Upper lobe of left lung (tissue), 6 donors: Measurements from ENCODE around the gene SCN2A. TPM values are rescaled to one million over a fixed set of nuclear protein-coding genes. Genes with fewer than 3 reads are reported as not detected.

Experiments used
- ATAC-seq, 2 donors: fragments of 200-7000 bp; cut with Tn5 transposase; one replicate each; pipeline ENCODE4 v1.9.1; 2022; ENCODE audit warnings: mild to moderate bottlenecking in 2 of 2, moderate library complexity in 2 of 2; ENCODE audit not compliant: low FRiP score in 2 of 2
- DNase-seq, 2 donors: peaks; one replicate each; pipeline ENCODE4 v3.0.0-alpha.2; 2019 to 2020
- H3K27ac ChIP-seq, 4 donors: fragments of 200-600 bp; sonication (generic); one replicate each; pipeline ENCODE4 v1.5.1; 2016 to 2019
- H3K27me3 ChIP-seq, 4 donors: fragments of 200-600 bp; sonication (generic); one replicate each; pipeline ENCODE4 v1.5.1; 2017 to 2019
- H3K36me3 ChIP-seq, 4 donors: fragments of 200-600 bp; sonication (generic); one replicate each; pipeline ENCODE4 v1.5.1; 2016 to 2019
- H3K4me1 ChIP-seq, 4 donors: fragments of 200-600 bp; sonication (generic); one replicate each; pipeline ENCODE4 v1.5.1; 2018 to 2019
- H3K4me3 ChIP-seq, 4 donors: fragments of 200-600 bp; sonication (generic); one replicate each; pipeline ENCODE4 v1.5.1; 2017 to 2019; ENCODE audit warnings: mild to moderate bottlenecking in 2 of 4, moderate library complexity in 1 of 4
- H3K9me3 ChIP-seq, 4 donors: fragments of 200-600 bp; sonication (generic); one replicate each; pipeline ENCODE4 v1.5.1; 2018 to 2019
- CTCF ChIP-seq, 6 experiments: fragments of 450-650 bp in 4 of 6; fragments of 200-600 bp in 2 of 6; sonication (generic) in 2 of 6; IDR thresholded peaks; one replicate each; pipeline ENCODE4 v1.5.1; 2016 to 2019; ENCODE audit warnings: antibody characterized with exemption in 6 of 6
- EP300 ChIP-seq, 4 donors: sonication (generic); formaldehyde crosslinking; IDR thresholded peaks; one replicate each; pipeline ENCODE4 v1.5.1; 2017; ENCODE audit warnings: antibody characterized with exemption in 4 of 4, control low read depth in 2 of 4
- POLR2A ChIP-seq, 4 donors: fragments of 450-650 bp; IDR thresholded peaks; one replicate each; pipeline ENCODE4 v1.5.1; 2016 to 2017; ENCODE audit warnings: antibody characterized with exemption in 4 of 4, mild to moderate bottlenecking in 2 of 4
- POLR2AphosphoS5 ChIP-seq, 2 donors: sonication (generic); formaldehyde crosslinking; IDR thresholded peaks; one replicate each; pipeline ENCODE4 v1.5.1; 2017; ENCODE audit warnings: antibody characterized with exemption in 2 of 2
- WGBS, 2 donors: methylation state at CpG; one replicate each; pipeline ENCODE4 v1.1.5; 2017 to 2018; 5-methylcytosine and 5-hydroxymethylcytosine counted together
- total RNA-seq, 6 donors: library from RNA; depleted of rRNA in 4 of 6; stranded (reverse); fragments of >200 nt in 4 of 6; gene quantifications; one replicate each; pipeline versions ENCODE4 v1.1.0 to v1.2.1, GENCODE V29; 2016 to 2021
- donor health status: DM: no; HTN: no; CAD: no; lungs with moderate emphysema.
- donor health status: DM: no; HTN: yes; CAD: no; lungs with severe emphysema.

The SCN2A gene
- total RNA-seq, 6 donors from 2014 or later: 0.61 to 1.2 (median 0.97) TPM; not detected in 2

GRCh38 chr2:165295643-165296042 is 56.4 kb downstream of the SCN2A start:
- no peak overlapping the region for H3K27ac ChIP-seq
- DNase-seq: no peak
- H3K36me3 ChIP-seq: no peaks in the 10 kb centered on the region
- no peak for ATAC-seq
- WGBS, 2 donors: 88 to 94% methylated on average over 4 of the region's 4 CpGs
- no peak overlapping the region for H3K4me3 ChIP-seq
- no peaks in the 10 kb centered on the region for H3K9me3 ChIP-seq
- TF ChIP-seq POLR2A (IDR thresholded peaks at IDR 0.05) (no peak), CTCF (IDR thresholded peaks at IDR 0.05) (no peak), EP300 (IDR thresholded peaks at IDR 0.05) (no peak), POLR2AphosphoS5 (IDR thresholded peaks at IDR 0.05) (no peak)
- H3K4me1 ChIP-seq: no peaks in the 10 kb centered on the region
- H3K27me3 ChIP-seq: no peaks in the 10 kb centered on the region

GRCh38 chr2:165305391-165306096 is 66.3 kb downstream of the SCN2A start:
- no peaks in the 10 kb centered on the region for H3K4me1 ChIP-seq
- WGBS, 2 donors: 49 to 52% methylated on average over 3 of the region's 3 CpGs
- no peaks in the 10 kb centered on the region for H3K27me3 ChIP-seq
- H3K36me3 ChIP-seq: no peaks in the 10 kb centered on the region
- no peak overlapping the region for H3K27ac ChIP-seq
- no peak overlapping the region for H3K4me3 ChIP-seq
- no peak for ATAC-seq
- no peaks in the 10 kb centered on the region for H3K9me3 ChIP-seq
- no peak for DNase-seq
- TF ChIP-seq CTCF (IDR thresholded peaks at IDR 0.05) (no peak), EP300 (IDR thresholded peaks at IDR 0.05) (no peak), POLR2AphosphoS5 (IDR thresholded peaks at IDR 0.05) (no peak), POLR2A (IDR thresholded peaks at IDR 0.05) (no peak)

- H3K36me3 ChIP-seq: no peaks in the 10 kb centered on the region
- ATAC-seq: no peak
- 87 to 94% methylated on average over 1 of the region's 1 CpG for WGBS, 2 donors
- no peak for TF ChIP-seq POLR2AphosphoS5 (IDR thresholded peaks at IDR 0.05)
- TF ChIP-seq EP300 (IDR thresholded peaks at IDR 0.05): no peak
- no peak for TF ChIP-seq POLR2A (IDR thresholded peaks at IDR 0.05)
- no peak for TF ChIP-seq CTCF (IDR thresholded peaks at IDR 0.05)
- no peak overlapping the region for H3K4me3 ChIP-seq
- DNase-seq: no peak
- H3K4me1 ChIP-seq: no peaks in the 10 kb centered on the region
- no peaks in the 10 kb centered on the region for H3K27me3 ChIP-seq
- H3K9me3 ChIP-seq: no peaks in the 10 kb centered on the region
- H3K27ac ChIP-seq: no peak overlapping the region
Measured at GRCh38 chr2:165307317-165307716, 68.1 kb downstream of the SCN2A start.

- ATAC-seq: no peak
- TF ChIP-seq POLR2A (IDR thresholded peaks at IDR 0.05) (no peak), EP300 (IDR thresholded peaks at IDR 0.05) (no peak), POLR2AphosphoS5 (IDR thresholded peaks at IDR 0.05) (no peak), CTCF (IDR thresholded peaks at IDR 0.05) (no peak)
- H3K27ac ChIP-seq: no peak overlapping the region
Measured at GRCh38 chr2:165311949-165312348, 72.7 kb downstream of the SCN2A start.

GRCh38 chr2:165312999-165313398 is 73.8 kb downstream of the SCN2A start:
- Histone ChIP-seq H3K9me3 (no peaks in the 10 kb centered on the region), H3K27me3 (no peaks in the 10 kb centered on the region), H3K36me3 (no peaks in the 10 kb centered on the region), H3K27ac (no peak overlapping the region), H3K4me3 (no peak overlapping the region), H3K4me1 (no peaks in the 10 kb centered on the region)
- DNase-seq (no peak), ATAC-seq (no peak)
- no peak for TF ChIP-seq CTCF (IDR thresholded peaks at IDR 0.05)
- no peak for TF ChIP-seq POLR2A (IDR thresholded peaks at IDR 0.05)
- no peak for TF ChIP-seq POLR2AphosphoS5 (IDR thresholded peaks at IDR 0.05)
- no peak for TF ChIP-seq EP300 (IDR thresholded peaks at IDR 0.05)
- WGBS, 2 donors: 83 to 89% methylated on average over 2 of the region's 2 CpGs

More at GRCh38 chr2:165311949-165312348, 72.7 kb downstream of the SCN2A start:
- 71 to 78% methylated on average over 1 of the region's 1 CpG for WGBS, 2 donors
- no peaks in the 10 kb centered on the region for H3K4me1 ChIP-seq
- no peaks in the 10 kb centered on the region for H3K36me3 ChIP-seq
- H3K27me3 ChIP-seq: no peaks in the 10 kb centered on the region
- H3K9me3 ChIP-seq: no peaks in the 10 kb centered on the region
- no peak overlapping the region for H3K4me3 ChIP-seq
- DNase-seq: no peak
